ENCODE data around the gene SPTSSB. TPM values are rescaled to one million over a fixed set of nuclear protein-coding genes. Genes with fewer than 3 reads are reported as not detected.

SPTSSB gene
- total RNA-seq, 1 experiment from 2014 or later: 2.9 TPM

- no peak overlapping the region for H3K4me3 ChIP-seq (replicated peaks in 1 of 2; ENCODE audit: low read depth in 1 of 2, low read length in 2 of 2)
- H3K36me3 ChIP-seq (ENCODE audit: control insufficient read depth in 1 of 2, insufficient read depth in 2 of 2, low read length in 2 of 2): no peaks in the 10 kb centered on the region
- no peak for DNase-seq (ENCODE audit: low read depth, low spot score)
- no peak overlapping the region for H3K27ac ChIP-seq (ENCODE audit: low read depth, low read length)
- no peak overlapping the region for H3K4me2 ChIP-seq (ENCODE audit: low read length)
- no peaks in the 10 kb centered on the region for H3K9me3 ChIP-seq (ENCODE audit: control insufficient read depth in 1 of 2, insufficient read depth in 1 of 2, low read depth in 1 of 2, low read length in 2 of 2)
- no peak for ATAC-seq
- CTCF ChIA-PET: interaction anchor here (0.9 kb wide), 1 partner anchor 141 kb away, joined by 3 read pairs; no protein-coding TSS in a partner anchor
- H3K9ac ChIP-seq (ENCODE audit: low read length): no peak overlapping the region
- no peaks in the 10 kb centered on the region for H3K27me3 ChIP-seq (ENCODE audit: insufficient read depth, low read length)
- POLR2A ChIA-PET: no interaction called here
- RAD21 ChIA-PET (ENCODE audit: low non-redundant PET in 1 of 2, low total read pairs in 2 of 2, uncharacterized antibody in 2 of 2, unreplicated experiment in 2 of 2): no interaction called here
- intact Hi-C loops (cut with micrococcal nuclease): no loop called here
- H3K79me2 ChIP-seq (ENCODE audit: insufficient read depth, low read length): no peaks in the 10 kb centered on the region
- H2AFZ ChIP-seq (ENCODE audit: low read depth, low read length, poor library complexity, severe bottlenecking): no peak overlapping the region
- no peaks in the 10 kb centered on the region for H4K20me1 ChIP-seq (ENCODE audit: insufficient read depth)
- BruUV-seq (replicated peaks): no TSS peak
- H3K4me1 ChIP-seq (ENCODE audit: control insufficient read depth in 1 of 2, insufficient read depth in 2 of 2, low read length in 2 of 2): no peaks in the 10 kb centered on the region
- no peaks in the 10 kb centered on the region for H3K9me2 ChIP-seq (ENCODE audit: insufficient read depth)
- TF ChIP-seq CTCF (IDR thresholded peaks at IDR 0.05 in 2 of 3, conservative IDR thresholded peaks at IDR 0.05 in 1 of 3; ENCODE audit: borderline replicate concordance in 1 of 3, insufficient read depth in 1 of 3, low read depth in 2 of 3, low read length in 2 of 3): no peak
- TF ChIP-seq EGR1 (IDR thresholded peaks at IDR 0.05; ENCODE audit: low read depth): no peak
- TF ChIP-seq JUND (IDR thresholded peaks at IDR 0.05): no peak
- no peak for TF ChIP-seq EZH2phosphoT487 (IDR thresholded peaks at IDR 0.05; ENCODE audit: borderline replicate concordance)
- TF ChIP-seq MAX (IDR thresholded peaks at IDR 0.05): no peak
- TF ChIP-seq CEBPB (IDR thresholded peaks at IDR 0.05; ENCODE audit: low read depth): no peak
- no peak for TF ChIP-seq POLR2AphosphoS5 (IDR thresholded peaks at IDR 0.05; ENCODE audit: low read depth, low read length)
- TF ChIP-seq YY1 (IDR thresholded peaks at IDR 0.05; ENCODE audit: extremely low read depth, insufficient replicate concordance, low read depth, low read length): no peak
- TF ChIP-seq ZNF274 (IDR thresholded peaks at IDR 0.05; ENCODE audit: low read depth, low read length): no peak
- TF ChIP-seq ZBTB33 (IDR thresholded peaks at IDR 0.05; ENCODE audit: extremely low read depth, insufficient replicate concordance, low read length): no peak
Observed at GRCh38 chr3:161415506-161416231, 44.4 kb upstream of the SPTSSB start.
